GM12873 (cell line): ENCODE measurements around the gene PITRM1.

ENCODE experiments used
- CTCF ChIP-seq: IDR thresholded peaks from 2 replicates; pipeline ENCODE4 v1.5.1; 2012; ENCODE audit warnings: low read depth, mild to moderate bottlenecking, moderate library complexity, low read length, control low read depth; ENCODE audit not compliant: insufficient read depth; ENCODE audit errors: missing control alignments

The PITRM1 gene

GRCh38 chr10:3169673-3170072, 2.9 kb downstream of the PITRM1 start:
- TF ChIP-seq CTCF = no peak

- TF ChIP-seq CTCF = no peak
These were observed 3.3 kb downstream of the PITRM1 start for GRCh38 chr10:3169271-3169670.

- TF ChIP-seq CTCF = no peak
These were observed 4.8 kb downstream of the PITRM1 start for GRCh38 chr10:3167611-3168330.

GRCh38 chr10:3166496-3167290, 5.9 kb downstream of the PITRM1 start:
- no peak for TF ChIP-seq CTCF

- TF ChIP-seq CTCF = no peak
These were observed 7.4 kb downstream of the PITRM1 start for GRCh38 chr10:3165196-3165595.

GRCh38 chr10:3163879-3164278, 8.7 kb downstream of the PITRM1 start:
- no peak for TF ChIP-seq CTCF

GRCh38 chr10:3162533-3162932, 10.0 kb downstream of the PITRM1 start:
- TF ChIP-seq CTCF = peak; percentile 10
